GM13977 (cell line): Measurements from ENCODE around the gene LRRC3B.
A peak's percentile ranks its signal among the peaks of the same experiment; 100 is the strongest.

Source experiments
- DNase-seq: peaks from one replicate; pipeline ENCODE4 v3.0.0; 2012; ENCODE audit warnings: low spot score
- CTCF ChIP-seq: IDR thresholded peaks from 2 replicates; pipeline ENCODE4 v1.5.1; 2012; ENCODE audit warnings: mild to moderate bottlenecking, control low read depth; ENCODE audit not compliant: insufficient read depth; ENCODE audit errors: extremely low read depth, missing control alignments
- in situ Hi-C: fragments of 300-500 bp; cut with MboI; formaldehyde crosslinking; loops from one replicate; pipeline ENCODE4 v1.12.0; 2022; ENCODE audit warnings: low sequenced_read_pairs, low pct_unique_long_range_greater_than_20kb, mixed read lengths, inconsistent platforms; ENCODE audit not compliant: unreplicated experiment

Gene LRRC3B

GRCh38 chr3:26699553-26699952 is 77.0 kb downstream of the LRRC3B start:
- no peak for TF ChIP-seq CTCF
- in situ Hi-C loops, result no loop called here
- no peak for DNase-seq

GRCh38 chr3:26703519-26703918 is 80.9 kb downstream of the LRRC3B start:
- TF ChIP-seq CTCF, result no peak
- DNase-seq, result no peak
- in situ Hi-C loops, result loop anchor here (25.0 kb wide), 1 partner anchor 1066 kb away; no protein-coding TSS in a partner anchor

GRCh38 chr3:26704736-26705135 is 82.2 kb downstream of the LRRC3B start:
- DNase-seq, result no peak
- TF ChIP-seq CTCF, result no peak
- in situ Hi-C loops, result loop anchor here (25.0 kb wide), 1 partner anchor 1067 kb away; no protein-coding TSS in a partner anchor

DNA sequence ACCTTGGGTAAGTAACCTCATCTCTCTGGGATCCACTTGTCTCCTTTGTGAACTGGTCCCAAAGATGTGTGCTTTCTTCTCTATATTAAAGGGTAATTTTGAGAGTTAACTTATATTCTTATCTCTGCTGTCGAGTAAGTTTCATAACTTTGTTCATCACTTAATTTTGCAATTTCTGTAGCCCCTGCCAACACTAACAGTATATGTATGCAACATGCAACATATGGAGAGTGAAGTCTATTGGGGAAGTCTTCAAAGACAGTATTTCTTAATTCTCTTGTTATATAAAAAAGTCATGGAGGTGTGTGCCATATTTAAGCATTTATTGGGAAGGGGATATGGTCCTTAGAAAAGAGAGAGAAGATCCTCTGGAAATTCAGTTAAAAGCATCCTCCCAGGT is 85.9 kb downstream of the LRRC3B start:
- DNase-seq, result no peak
- in situ Hi-C loops, result loop anchor here (25.0 kb wide), 1 partner anchor 1071 kb away; no protein-coding TSS in a partner anchor
- TF ChIP-seq CTCF, result no peak

- peak; percentile 30 for DNase-seq
- in situ Hi-C loops, result loop anchor here (25.0 kb wide), 1 partner anchor 1075 kb away; no protein-coding TSS in a partner anchor
- peak; percentile 67 for TF ChIP-seq CTCF
These were observed 89.8 kb downstream of the LRRC3B start for GRCh38 chr3:26712211-26713026.

- no peak for DNase-seq
- TF ChIP-seq CTCF, result no peak
- in situ Hi-C loops, result loop anchor here (25.0 kb wide), 1 partner anchor 1076 kb away; no protein-coding TSS in a partner anchor
These were observed 90.5 kb downstream of the LRRC3B start for GRCh38 chr3:26713091-26713490.
